Progenitor cell of endocrine pancreas (in vitro differentiated cells): ENCODE data around the gene TBC1D17. TPM values are rescaled to one million over a fixed set of nuclear protein-coding genes. Genes with fewer than 3 reads are reported as not detected.

Experiments
- DNase-seq: peaks from one replicate; pipeline ENCODE4 v3.0.0; 2021; ENCODE audit warnings: low spot score; ENCODE audit not compliant: unreplicated experiment
- H3K27ac Mint-ChIP-seq: 2 replicates; pipeline ENCODE4 v1.8.0; 2021; ENCODE audit warnings: mild to moderate bottlenecking, moderate library complexity, mixed read lengths
- H3K27me3 Mint-ChIP-seq: 2 replicates; pipeline ENCODE4 v1.8.0; 2021; ENCODE audit warnings: mixed read lengths
- H3K36me3 Mint-ChIP-seq: 2 replicates; pipeline ENCODE4 v1.8.0; 2022; ENCODE audit warnings: mixed read lengths; ENCODE audit not compliant: insufficient read depth
- H3K4me1 Mint-ChIP-seq: 2 replicates; pipeline ENCODE4 v1.8.0; 2021; ENCODE audit warnings: low read depth, mixed read lengths
- H3K4me3 Mint-ChIP-seq: 2 replicates; pipeline ENCODE4 v1.8.0; 2021; ENCODE audit warnings: low read depth, mild to moderate bottlenecking, moderate library complexity, mixed read lengths
- H3K9me3 Mint-ChIP-seq: 2 replicates; pipeline ENCODE4 v1.8.0; 2021; ENCODE audit warnings: low read depth, mixed read lengths
- total RNA-seq: library from RNA; stranded (reverse); gene quantifications from 2 replicates; pipeline ENCODE4 v1.2.1, GENCODE V29; 2021
- TF ChIP-seq, protein P1 (sequence below): fragments of 200-600 bp; sonication (generic); IDR thresholded peaks from one replicate; pipeline ENCODE4 v1.5.0; 2021; ENCODE audit warnings: antibody characterized with exemption, mild to moderate bottlenecking; ENCODE audit not compliant: unreplicated experiment

TBC1D17 gene
- total RNA-seq, 1 donor from 2014 or later: 44.6 TPM

DNA sequence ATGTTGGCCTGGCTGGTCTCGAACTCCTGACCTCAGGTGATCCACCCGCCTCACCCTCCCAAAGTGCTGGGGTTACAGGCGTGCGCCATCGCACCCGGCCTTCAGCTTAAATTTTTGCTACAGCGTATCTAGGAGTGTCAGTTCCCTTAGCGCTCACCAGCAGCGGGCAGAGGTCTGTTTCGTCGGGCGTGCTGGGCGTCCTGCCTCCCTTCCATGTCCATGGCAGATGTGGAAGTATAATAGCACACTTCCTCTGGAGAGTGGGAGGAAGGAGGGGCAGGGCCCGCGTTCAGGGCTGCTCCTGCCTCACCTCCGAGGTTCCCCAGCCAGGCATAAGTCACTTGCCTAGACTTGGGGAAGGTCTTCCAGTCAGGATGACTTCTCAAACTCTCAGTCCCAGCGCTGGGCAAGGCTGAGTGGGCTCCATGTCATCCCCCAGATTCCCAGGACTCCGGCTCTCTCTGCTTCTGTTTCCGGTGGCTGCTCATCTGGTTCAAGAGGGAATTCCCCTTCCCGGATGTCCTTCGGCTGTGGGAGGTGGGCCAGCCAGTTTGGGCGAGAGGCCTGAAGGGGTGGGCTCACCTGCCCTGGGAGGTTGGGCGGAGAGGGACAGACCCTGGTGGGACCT lies 9.6 kb downstream of the TBC1D17 start:
- Mint-ChIP-seq H3K9me3 (no peaks in the 10 kb centered on the region), H3K36me3 (peaks cover 23% of the 10 kb centered on the region), H3K27ac (no peak overlapping the region), H3K4me3 (no peak overlapping the region), H3K27me3 (peaks cover 16% of the 10 kb centered on the region), H3K4me1 (peaks cover 1% of the 10 kb centered on the region)
- TF ChIP-seq, protein P1, sequence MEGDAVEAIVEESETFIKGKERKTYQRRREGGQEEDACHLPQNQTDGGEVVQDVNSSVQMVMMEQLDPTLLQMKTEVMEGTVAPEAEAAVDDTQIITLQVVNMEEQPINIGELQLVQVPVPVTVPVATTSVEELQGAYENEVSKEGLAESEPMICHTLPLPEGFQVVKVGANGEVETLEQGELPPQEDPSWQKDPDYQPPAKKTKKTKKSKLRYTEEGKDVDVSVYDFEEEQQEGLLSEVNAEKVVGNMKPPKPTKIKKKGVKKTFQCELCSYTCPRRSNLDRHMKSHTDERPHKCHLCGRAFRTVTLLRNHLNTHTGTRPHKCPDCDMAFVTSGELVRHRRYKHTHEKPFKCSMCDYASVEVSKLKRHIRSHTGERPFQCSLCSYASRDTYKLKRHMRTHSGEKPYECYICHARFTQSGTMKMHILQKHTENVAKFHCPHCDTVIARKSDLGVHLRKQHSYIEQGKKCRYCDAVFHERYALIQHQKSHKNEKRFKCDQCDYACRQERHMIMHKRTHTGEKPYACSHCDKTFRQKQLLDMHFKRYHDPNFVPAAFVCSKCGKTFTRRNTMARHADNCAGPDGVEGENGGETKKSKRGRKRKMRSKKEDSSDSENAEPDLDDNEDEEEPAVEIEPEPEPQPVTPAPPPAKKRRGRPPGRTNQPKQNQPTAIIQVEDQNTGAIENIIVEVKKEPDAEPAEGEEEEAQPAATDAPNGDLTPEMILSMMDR: no peak
- DNase-seq: no peak

DNA sequence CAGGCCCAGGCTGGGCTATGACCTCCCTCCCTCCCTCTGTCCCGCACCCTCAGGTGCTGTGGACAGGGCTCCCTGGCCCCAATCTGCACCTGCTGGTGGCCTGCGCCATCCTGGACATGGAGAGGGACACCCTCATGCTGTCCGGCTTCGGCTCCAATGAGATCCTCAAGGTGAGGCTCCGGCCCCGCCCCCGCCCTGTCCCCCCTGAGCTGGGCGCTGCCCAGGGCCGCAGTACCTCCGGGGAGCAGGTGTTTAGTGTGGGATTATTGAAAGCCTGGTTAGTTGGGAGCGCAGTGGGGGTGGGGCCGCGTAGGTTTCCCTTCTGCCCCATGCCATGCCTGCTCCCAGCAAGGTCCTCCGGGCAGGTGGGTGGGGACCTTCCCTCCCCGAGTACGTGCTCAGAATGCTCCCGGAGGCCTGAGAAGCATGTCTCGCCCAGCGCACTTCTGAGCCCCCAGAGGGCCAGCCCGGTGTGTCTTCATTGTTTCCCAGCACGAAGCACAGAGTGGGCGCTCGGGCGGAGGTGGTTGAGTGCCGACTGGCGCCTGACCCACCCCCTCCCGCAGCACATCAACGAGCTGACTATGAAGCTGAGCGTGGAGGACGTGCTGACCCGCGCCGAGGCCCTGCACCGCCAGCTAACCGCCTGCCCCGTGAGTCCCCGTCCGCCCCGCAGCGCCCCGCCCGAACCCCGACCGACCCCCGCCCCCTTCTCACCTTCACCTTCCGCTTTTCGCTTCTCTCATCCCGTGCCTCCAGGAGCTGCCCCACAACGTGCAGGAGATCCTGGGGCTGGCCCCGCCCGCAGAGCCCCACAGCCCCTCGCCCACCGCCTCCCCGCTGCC lies 10.4 kb downstream of the TBC1D17 start:
- DNase-seq: no peak
- H3K4me3 Mint-ChIP-seq: no peak overlapping the region
- H3K36me3 Mint-ChIP-seq: peaks cover 18% of the 10 kb centered on the region
- H3K9me3 Mint-ChIP-seq: no peaks in the 10 kb centered on the region
- H3K27me3 Mint-ChIP-seq: peaks cover 24% of the 10 kb centered on the region
- peaks cover 1% of the 10 kb centered on the region for H3K4me1 Mint-ChIP-seq
- H3K27ac Mint-ChIP-seq: no peak overlapping the region
- TF ChIP-seq, protein P1: no peak

DNA sequence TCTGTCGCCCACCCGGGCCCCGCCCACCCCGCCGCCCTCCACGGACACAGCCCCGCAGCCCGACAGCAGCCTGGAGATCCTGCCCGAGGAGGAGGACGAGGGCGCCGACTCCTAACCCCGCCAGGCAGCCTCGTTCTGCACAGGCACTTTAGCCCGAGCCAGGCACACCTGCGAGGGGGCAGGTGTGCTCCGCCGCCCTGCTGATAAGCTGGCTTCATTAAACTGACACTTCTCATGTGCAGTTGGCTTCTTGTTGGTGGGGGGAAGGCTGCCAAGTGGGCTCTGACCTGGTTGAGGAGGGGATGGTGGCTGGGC lies 11.0 kb downstream of the TBC1D17 start:
- no peak overlapping the region for H3K27ac Mint-ChIP-seq
- no peak for DNase-seq
- H3K4me3 Mint-ChIP-seq: no peak overlapping the region
- peaks cover 1% of the 10 kb centered on the region for H3K4me1 Mint-ChIP-seq
- TF ChIP-seq, protein P1: no peak
- H3K36me3 Mint-ChIP-seq: peaks cover 14% of the 10 kb centered on the region
- peaks cover 30% of the 10 kb centered on the region for H3K27me3 Mint-ChIP-seq
- no peaks in the 10 kb centered on the region for H3K9me3 Mint-ChIP-seq

DNA sequence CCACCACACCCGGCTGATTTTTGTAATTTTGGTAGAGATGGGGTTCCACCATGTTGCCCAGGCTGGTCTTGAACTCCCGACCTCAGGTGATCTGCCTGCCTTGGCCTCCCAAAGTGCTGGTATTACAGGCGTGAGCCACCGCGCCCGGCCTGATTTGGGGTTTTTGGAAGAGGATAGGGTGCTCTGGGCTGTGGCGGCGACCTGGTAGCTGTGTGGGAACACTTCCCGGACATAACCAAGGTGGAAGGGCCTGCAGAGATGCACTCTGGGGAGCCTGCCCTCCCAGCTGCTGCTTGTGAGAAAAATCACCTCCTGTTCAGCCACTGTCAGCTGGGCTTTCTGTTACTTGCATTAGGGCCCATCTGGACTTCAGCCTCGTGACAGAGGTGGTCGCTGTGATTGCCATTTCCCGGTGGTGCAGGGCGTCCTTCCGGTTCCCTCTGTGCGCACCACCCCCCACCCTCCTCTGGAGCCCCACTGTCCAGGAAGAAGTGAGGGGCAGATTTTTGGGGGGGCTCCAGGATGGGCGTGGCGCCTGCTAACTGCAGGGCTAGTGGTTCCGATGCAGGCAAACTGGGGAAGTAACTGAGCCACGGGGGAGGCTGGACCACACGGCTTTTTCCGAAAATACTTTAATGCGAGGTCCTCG lies 11.7 kb downstream of the TBC1D17 start:
- Mint-ChIP-seq H3K4me3 (no peak overlapping the region), H3K27ac (no peak overlapping the region), H3K9me3 (no peaks in the 10 kb centered on the region), H3K27me3 (peaks cover 31% of the 10 kb centered on the region), H3K4me1 (peaks cover 1% of the 10 kb centered on the region), H3K36me3 (peaks cover 13% of the 10 kb centered on the region)
- TF ChIP-seq, protein P1: no peak
- DNase-seq: no peak

DNA sequence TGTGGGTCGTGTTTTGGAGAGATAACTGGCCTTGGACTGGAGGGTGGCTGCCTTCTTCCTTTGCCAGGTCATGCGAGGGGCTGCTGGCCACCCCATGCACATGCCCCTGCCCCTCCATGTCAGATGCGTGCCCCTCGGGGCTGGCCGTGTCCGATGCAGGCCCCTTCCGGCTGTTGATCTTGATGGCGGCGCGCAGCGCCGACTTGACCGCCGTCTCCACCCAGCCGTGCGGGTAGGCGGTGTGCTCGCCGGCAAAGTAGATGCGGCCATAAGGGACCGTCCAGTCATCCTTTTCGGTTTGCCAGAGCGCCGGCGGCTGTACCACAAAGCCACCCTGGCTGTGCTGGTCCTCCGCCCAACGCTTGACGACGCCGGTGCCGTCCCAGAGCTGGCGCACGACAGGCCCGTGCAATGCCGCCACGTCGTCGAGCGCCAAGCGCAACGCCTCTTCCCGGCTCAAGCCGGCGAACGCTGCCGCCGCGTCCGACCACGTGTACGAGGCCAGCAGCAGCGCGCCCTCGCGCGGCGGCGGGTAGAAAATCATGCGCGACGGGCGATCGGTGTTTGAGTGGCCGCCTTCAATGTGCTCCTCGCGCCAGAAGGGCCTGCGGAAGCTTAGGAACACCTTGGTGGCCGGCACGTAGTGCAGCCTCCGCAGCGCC lies 12.3 kb downstream of the TBC1D17 start:
- TF ChIP-seq, protein P1: peak; percentile 72
- Mint-ChIP-seq H3K4me3 (no peak overlapping the region), H3K27me3 (peaks cover 31% of the 10 kb centered on the region), H3K9me3 (no peaks in the 10 kb centered on the region), H3K36me3 (peaks cover 11% of the 10 kb centered on the region), H3K4me1 (peaks cover 1% of the 10 kb centered on the region), H3K27ac (no peak overlapping the region)
- peak; percentile 49 for DNase-seq
